HT-29 (cell line): Measurements from ENCODE around the gene MYDGF. TPM values are rescaled to one million over a fixed set of nuclear protein-coding genes. Genes with fewer than 3 reads are reported as not detected.

Source experiments
- DNase-seq: peaks from one replicate; pipeline ENCODE4 v3.0.0-alpha.2; 2015; ENCODE audit warnings: low spot score
- total RNA-seq: library from RNA; depleted of rRNA; stranded (reverse); fragments of >200 nt; shearing (Covaris generic); gene quantifications from 2 replicates; pipeline ENCODE4 v1.2.3, GENCODE V29; 2014; rRNA removed

The MYDGF gene
- 139 and 152 TPM in 2 replicates for total RNA-seq

DNA sequence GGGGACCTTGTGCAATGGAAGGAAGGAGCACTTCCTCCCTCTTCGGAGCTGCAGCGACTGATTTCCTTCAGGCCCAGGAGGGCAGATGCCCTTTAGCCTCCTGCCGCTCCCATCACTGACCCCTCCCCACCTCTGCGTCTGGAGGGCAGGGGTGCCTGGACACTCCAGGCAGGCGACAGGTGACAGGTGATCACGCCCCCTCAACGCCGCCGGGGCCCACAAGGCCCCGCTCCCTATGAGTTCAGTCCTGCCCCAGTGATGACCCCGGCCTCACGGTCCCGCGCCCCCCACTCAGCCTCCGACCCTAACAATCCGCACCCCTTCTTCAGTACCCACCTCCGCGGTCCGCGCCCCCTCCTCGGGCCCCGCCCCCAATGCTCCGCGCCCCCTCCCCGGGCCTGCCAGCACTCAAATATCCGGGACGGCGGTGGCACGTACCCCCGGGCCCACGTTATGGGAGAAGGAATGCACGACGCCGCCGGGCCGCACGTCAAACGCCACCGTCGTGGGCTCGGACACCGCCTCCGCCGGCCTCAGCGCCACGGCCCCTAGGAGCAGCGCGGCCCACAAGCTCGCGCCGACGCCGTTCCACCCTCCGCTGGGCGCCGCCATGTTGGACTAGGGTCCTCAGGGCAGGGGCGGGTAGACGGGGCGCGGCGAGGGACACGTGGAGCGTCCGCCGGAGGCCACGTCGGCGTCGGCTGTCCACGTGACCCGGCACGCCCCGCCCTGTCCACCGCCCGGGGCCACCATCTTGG lies at the start of gene MYDGF:
Gene MYDGF, minus strand, starts transcription at position 620 of the 758 bp plus-strand sequence. Its CDS starts 8 bp downstream, at position 612.
- peak; percentile 76 for DNase-seq

- no peak for DNase-seq
Observed at GRCh38 chr19:4719499-4719866, 49.3 kb upstream of the MYDGF start.

DNA sequence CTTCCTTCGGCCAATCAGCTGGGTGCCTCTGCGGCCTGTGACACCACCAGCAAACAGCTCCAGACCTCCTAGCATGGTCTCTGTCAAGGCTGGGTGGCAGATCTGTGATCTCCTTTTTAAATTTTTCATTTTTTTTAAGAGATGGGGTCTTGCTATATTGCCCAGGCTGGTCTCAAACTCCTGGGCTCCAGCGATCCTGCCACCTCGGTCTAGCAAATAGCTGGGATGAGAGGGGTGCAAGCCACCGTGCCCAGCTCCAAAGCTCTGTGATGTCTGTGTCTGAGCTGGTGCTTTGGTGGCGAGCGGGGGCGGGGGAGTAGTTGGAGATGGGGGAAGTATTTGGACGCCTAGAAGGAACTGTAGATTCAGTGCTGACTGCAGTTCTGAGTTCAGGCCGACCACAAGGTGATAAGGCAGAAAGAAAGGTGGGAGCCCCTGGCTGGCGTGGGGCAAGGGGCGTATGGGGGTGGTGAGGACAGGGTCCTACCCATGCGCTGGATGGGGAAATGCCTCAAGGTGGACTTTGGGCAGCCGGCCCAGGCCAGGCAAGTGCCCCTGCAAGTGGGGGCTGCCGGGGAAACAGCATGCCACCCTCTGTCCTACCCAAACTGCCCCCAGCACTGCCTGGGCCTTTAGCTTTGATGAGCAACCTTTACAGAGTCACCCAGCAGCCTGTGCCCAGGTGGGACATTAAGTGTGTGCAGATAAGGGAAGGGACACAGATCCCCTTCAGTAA lies 48.0 kb upstream of the MYDGF start:
- no peak for DNase-seq

GRCh38 chr19:4717191-4717965 lies 47.2 kb upstream of the MYDGF start:
- DNase-seq = peak; percentile 81

GRCh38 chr19:4715529-4716221 lies 45.5 kb upstream of the MYDGF start:
- DNase-seq = peak; percentile 33

DNA sequence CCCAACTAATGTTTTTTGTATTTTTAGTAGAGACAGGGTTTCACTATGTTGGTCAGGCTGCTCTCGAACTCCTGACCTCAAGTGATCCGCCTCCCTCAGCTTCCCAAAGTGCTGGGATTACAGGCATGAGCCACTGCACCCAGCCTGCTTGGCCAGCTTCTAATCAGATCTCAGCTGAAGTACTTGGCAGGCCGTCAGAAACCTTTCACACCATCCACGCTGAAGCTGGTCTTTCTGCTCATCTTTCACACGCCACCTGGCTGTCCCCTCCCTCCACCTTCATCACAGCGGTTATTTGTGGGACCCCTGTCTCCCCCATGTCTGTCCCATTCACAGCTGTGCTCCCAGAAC lies 45.0 kb upstream of the MYDGF start:
- DNase-seq = peak; percentile 61

DNA sequence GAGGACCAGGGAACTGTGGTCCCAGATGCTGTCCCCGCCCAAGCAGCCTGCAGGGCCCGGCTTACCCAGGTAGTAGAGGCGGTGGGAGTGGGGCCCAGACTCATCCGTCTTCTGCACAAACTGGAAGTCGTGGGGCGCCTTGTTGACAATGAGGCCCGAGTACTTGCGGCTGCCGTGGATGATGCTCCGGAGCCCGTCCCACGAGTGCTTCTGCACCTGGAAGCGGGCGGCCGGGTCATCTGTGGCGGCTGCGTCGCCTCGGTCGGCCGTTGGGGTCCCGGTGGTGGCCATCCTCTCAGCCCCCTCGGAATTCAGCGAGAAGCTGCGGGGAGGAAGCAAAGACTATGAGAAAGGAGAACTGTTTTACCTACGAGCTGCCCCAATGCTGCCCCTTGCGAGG lies 43.9 kb upstream of the MYDGF start:
- DNase-seq = no peak

DNA sequence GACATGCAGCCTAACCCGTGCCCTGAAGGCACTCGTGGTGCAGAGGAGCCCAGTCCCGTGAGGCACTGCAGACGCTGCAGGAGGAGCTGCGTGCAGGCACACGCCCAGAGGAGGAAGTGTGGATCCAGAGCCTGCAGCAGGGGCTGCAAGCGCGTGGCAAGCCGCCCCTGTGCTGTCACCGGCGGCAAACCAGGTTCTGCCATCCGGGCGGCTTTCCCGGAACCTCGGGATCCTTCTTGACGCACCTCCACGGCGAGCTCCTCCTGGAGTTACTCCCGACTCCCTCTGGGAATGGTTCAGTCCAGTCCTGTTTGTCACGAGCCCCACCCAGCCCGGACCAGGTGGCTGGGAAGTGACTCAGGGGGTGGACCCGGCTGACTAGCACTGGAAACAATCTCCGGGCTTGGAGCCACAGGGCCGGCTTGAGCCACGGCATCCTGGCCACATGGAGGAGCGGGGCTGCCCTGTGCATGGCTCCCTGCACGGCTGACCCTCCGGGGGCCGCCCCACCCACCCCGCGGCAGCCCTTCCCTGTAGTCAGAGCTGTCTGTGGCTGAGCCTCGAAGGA lies 43.3 kb upstream of the MYDGF start:
- DNase-seq = peak; percentile 89

- DNase-seq = no peak
Observed at GRCh38 chr19:4712771-4713170, 42.6 kb upstream of the MYDGF start.

DNA sequence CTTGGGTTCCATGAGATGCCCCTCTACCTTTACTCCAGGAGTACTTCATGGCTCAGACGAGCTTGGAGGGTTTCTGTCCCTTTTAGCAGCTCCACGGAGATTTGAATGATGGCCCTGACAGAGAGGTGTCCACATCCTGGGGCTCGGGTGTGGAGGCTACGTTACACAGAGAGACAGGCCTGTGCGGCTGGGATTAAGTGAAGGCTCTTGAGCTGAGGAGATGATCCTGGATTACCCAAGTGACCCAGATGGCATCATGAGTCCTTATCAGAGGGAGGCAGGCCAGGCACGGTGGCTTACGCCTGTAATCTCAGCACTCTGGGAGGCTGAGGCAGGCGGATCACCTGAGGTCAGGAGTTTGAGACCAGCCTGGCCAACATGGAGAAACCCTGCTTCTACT lies 41.1 kb upstream of the MYDGF start:
- DNase-seq = no peak

GRCh38 chr19:4710281-4710600 lies 40.1 kb upstream of the MYDGF start:
- DNase-seq = no peak

DNA sequence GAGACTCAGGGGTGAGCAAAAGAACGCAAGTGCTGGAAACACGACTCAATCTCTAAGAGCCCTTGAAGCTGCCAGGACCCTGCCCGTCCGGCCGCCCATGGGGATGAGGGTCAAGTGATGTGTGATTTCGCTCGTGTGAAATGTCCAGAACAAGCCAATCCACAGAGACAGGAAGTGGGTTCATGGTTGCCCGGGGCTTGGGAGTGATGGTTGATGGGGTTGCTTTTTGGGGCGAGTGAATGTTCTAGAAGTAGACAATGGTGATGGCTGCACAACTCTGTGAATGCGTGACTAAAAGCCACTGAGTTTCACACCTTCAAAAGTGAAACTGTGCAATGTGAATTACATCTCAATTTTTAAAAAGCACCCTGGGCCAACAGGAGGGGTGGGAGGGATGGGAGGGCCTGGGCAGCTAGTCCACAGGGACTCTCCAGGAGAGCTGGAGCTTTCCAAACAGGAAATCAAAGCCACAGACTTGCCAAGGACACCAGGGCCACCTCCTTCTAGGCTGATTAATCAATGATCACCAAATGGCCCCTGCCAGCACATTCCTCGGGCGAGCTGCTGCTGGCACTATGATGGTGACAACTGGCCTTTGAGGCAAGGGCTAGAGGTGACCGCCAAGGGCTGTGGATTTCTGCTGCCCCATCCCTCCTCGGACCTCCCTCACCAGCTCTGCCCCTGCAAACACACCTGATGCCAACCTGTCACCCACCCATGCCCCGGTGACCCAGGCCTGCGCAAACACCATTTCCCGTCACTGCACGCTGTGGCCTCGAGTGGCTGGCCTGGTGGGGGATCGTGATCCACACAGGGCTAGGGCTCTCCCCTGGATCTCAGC lies 39.5 kb upstream of the MYDGF start:
- no peak for DNase-seq

- DNase-seq = no peak
Observed at GRCh38 chr19:4707956-4708650, 38.0 kb upstream of the MYDGF start.

GRCh38 chr19:4707322-4707721 lies 37.2 kb upstream of the MYDGF start:
- DNase-seq = no peak

DNA sequence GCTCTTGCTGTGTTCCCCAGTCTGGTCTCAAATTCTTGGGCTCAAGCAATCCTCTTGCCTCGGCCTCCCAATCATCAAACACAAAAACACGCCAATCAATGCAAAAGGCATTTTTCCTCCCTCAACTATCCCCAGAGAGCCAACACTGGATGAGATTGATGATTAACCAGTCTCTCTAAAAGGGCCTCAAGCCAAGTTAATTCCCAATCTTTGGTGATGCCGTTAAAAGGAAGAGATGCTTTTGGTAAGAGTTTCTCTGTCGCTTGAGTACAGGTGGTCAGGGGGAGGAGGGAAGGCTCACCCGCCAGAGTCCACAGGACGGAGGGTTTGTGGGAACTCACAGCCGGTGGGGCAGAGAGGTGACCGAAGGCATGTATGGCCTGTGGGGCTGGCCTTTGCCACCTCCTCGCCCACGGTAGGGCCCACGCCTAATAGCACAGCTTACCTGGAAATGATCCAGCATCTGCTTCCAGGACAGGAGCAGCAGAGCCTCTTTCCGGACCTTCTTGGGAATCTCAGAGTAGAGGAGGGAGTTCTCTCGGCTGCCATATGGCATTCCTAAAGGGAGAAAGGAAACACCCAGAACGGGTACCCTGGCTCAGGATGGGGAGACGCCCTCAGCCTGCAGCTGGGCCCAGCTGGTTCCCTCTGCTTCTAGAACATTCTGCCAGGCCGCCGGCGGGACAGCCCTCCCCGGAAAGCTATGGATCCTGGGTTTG lies 35.4 kb upstream of the MYDGF start:
- DNase-seq = no peak

GRCh38 chr19:4704317-4704673 lies 34.2 kb upstream of the MYDGF start:
- no peak for DNase-seq

- DNase-seq = no peak
Observed at GRCh38 chr19:4703671-4704316, 33.7 kb upstream of the MYDGF start.

DNA sequence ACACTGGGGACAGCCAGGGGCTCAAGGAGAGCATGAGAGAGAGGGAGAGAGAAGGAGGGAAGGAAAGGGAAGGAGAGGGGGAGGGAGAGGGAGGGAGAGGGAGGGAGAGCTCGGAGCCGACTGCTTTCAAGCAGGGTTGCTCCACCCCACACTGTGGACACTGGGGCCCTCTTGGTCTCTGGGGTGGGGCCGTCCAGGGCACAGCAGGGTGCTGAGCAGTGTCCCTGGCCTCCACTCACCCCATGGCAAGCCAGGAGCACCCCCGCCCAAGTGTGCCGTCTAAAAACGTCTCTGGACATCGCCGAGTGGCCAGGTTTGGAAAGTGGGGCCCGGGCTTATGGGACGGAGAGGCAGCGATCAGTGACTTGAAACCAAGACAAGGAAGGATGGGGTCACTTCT lies 32.6 kb upstream of the MYDGF start:
- DNase-seq = no peak

DNA sequence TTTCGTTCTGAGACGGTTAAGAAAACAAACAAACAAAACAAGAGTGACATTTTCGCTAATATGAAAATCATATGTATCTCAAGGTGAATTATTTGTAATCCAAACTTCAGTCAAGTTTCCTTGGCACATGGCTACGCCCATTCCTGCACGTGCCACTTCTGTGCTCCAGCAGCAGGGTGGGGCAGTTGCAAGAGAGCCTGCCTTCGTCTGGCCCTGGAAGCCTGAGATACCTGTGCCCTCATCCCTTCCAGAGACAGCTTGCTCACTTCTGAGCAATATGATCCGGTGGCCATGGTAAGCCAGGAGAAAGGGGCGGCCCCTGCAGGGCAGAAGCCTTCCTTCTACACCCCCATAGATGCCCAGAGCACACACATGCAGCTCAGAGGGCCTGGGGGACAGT lies 31.4 kb upstream of the MYDGF start:
- no peak for DNase-seq
